ENCODE data around the gene BYSL.

The BYSL gene

DNA sequence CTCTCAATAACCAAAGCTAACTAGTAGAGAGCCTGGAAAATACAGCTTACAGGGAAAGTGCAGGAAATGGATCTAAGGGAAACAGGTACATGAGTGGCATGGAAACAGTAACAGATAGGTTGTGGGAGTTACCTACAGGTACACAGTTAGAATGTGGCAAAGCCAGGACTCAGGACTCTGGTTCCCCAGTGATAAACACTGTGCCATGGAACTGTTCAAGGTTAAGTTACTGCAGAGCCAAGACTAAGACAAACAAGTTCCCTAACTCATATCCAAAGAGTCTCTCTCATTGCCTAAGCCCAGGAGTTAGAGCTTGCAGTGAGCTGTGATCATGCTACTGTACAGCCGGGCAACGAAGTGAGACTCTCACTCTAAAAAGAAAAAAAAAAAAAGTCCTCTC, 7.0 kb upstream of the BYSL start:
- TF ChIP-seq, protein P1, sequence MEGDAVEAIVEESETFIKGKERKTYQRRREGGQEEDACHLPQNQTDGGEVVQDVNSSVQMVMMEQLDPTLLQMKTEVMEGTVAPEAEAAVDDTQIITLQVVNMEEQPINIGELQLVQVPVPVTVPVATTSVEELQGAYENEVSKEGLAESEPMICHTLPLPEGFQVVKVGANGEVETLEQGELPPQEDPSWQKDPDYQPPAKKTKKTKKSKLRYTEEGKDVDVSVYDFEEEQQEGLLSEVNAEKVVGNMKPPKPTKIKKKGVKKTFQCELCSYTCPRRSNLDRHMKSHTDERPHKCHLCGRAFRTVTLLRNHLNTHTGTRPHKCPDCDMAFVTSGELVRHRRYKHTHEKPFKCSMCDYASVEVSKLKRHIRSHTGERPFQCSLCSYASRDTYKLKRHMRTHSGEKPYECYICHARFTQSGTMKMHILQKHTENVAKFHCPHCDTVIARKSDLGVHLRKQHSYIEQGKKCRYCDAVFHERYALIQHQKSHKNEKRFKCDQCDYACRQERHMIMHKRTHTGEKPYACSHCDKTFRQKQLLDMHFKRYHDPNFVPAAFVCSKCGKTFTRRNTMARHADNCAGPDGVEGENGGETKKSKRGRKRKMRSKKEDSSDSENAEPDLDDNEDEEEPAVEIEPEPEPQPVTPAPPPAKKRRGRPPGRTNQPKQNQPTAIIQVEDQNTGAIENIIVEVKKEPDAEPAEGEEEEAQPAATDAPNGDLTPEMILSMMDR (IDR thresholded peaks at IDR 0.05; ENCODE audit: control insufficient read depth, extremely low read depth, insufficient read depth) = no peak
- H3K4me3 ChIP-seq (ENCODE audit: low read depth, low read length) = no peak overlapping the region
- no peak for DNase-seq (ENCODE audit: low read depth)

DNA sequence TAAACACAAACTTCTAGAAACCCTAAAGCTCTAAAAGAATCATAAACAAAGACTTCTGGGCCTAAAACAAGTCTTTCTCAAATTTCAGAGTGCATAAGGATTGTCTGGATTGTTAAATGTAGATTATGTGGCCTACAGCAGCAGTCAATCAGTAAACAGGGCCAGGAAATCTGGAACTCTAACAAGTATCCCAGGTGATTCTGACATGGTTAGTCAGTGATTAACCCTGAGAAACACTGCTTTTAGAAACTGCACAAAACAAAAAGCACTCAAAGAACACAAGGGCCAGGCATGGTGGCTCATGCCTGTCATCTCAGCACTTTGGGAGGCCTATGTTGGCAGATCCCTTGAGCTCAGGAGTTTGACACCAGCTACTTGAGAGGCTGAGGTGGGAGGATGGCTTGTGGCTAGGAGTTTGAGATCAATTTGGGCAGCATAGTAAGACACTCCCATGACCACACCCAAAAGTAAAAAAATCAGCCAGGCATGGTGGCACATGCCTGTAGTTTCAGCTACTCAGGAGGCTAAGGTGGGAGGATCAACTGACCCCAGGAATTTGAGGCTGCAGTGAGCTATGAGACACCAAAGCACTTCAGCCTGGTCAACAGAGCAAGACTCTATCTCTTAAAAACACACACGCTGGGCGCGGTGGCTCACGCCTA, 6.3 kb upstream of the BYSL start:
- no peak for DNase-seq (ENCODE audit: low read depth)
- H3K4me3 ChIP-seq (ENCODE audit: low read depth, low read length) = no peak overlapping the region
- TF ChIP-seq, protein P1 (IDR thresholded peaks at IDR 0.05; ENCODE audit: control insufficient read depth, extremely low read depth, insufficient read depth) = no peak

DNA sequence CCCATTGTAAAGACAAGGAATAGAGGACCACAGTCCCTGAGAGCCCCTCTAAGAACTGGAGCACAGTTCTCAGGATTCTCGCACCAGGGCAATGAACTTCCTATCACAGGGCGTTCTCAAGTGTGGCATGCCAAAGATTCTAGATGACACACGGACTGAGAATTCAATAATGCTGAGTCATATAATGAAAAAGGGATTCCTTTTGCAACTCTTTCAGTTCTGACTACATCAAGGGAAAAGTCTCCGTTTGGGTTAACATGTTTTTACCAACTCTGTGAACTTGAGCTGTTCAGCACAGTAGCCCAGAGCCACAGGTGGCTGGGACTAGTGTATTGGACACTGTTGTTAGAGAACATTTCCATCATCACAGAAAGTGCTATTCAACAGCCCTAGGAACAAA, 3.8 kb upstream of the BYSL start:
- no peak for DNase-seq (ENCODE audit: low read depth)
- TF ChIP-seq, protein P1 (IDR thresholded peaks at IDR 0.05; ENCODE audit: control insufficient read depth, extremely low read depth, insufficient read depth) = no peak
- no peak overlapping the region for H3K4me3 ChIP-seq (ENCODE audit: low read depth, low read length)

DNA sequence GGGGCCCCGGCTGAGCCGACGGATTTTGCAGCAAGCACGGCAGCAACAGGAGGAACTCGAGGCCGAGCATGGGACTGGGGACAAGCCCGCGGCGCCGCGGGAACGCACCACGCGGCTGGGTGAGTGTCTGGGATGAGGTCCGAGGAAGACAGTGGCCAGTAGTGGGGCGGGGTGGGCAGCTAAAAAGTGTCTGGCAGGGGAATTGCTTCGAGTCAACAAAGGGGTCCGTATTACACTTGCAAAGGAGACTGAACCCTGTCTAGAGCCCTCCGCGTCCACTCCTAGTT, 356 bp downstream of the BYSL start:
- TF ChIP-seq, protein P1 (IDR thresholded peaks at IDR 0.05; ENCODE audit: control insufficient read depth, extremely low read depth, insufficient read depth) = no peak
- H3K4me3 ChIP-seq (ENCODE audit: low read depth, low read length) = peak overlapping the region; percentile 99
- DNase-seq (ENCODE audit: low read depth) = no peak

DNA sequence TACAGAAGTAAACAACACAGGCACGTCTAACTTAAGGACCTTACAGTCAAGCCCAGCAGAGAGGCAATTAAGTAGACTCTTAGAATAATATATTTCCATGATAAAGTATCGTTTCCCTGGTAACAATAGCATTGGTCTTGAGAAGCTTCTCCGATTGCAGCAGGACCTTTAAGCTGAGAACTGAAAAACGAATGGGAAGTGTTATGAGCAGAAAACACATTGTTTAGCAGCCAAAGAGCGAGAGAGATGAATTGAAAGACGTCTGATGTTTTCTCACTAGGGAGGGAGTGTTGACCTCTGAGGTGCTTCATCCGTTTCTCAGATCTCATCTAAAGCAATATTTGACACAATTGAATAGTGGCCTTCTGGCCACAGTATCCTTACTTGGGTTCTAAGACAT, 855 bp downstream of the BYSL start:
- DNase-seq (ENCODE audit: low read depth) = no peak
- TF ChIP-seq, protein P1 (IDR thresholded peaks at IDR 0.05; ENCODE audit: control insufficient read depth, extremely low read depth, insufficient read depth) = no peak
- peak overlapping the region; percentile 99 for H3K4me3 ChIP-seq (ENCODE audit: low read depth, low read length)

DNA sequence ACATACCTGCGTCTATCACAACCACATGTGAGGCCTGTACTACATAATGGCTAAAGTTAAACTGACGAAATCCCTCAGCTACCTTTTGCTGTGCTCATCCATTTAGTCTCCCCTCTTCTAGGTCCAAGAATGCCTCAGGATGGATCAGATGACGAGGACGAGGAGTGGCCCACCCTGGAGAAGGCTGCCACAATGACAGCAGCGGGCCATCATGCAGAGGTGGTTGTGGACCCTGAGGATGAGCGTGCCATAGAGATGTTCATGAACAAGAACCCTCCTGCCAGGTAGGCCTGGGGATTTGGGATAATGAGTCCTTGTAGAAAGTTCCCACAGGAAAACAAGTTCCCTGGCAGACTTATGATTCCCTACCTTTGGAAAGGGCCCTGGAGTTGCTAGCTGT, 6.0 kb downstream of the BYSL start:
- TF ChIP-seq, protein P1 (IDR thresholded peaks at IDR 0.05; ENCODE audit: control insufficient read depth, extremely low read depth, insufficient read depth) = no peak
- no peak overlapping the region for H3K4me3 ChIP-seq (ENCODE audit: low read depth, low read length)
- no peak for DNase-seq (ENCODE audit: low read depth)

DNA sequence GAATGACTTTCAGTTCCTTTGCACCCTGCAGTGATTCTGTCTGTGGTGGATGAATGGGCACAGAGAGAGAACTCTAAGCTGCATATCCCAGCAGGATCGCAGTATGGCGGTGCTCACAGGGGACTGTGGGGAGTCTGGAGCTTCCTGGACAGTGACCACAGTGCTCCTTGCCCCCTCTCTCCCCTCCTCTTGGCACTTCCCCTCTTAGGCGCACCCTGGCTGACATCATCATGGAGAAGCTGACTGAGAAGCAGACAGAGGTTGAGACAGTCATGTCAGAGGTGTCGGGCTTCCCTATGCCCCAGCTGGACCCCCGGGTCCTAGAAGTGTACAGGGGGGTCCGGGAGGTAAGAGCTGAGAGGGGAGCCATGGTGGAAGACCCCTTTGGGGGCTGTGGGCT, 8.6 kb downstream of the BYSL start:
- no peak overlapping the region for H3K4me3 ChIP-seq (ENCODE audit: low read depth, low read length)
- TF ChIP-seq, protein P1 (IDR thresholded peaks at IDR 0.05; ENCODE audit: control insufficient read depth, extremely low read depth, insufficient read depth) = no peak
- DNase-seq (ENCODE audit: low read depth) = no peak
